Measurements from ENCODE around the gene ENTHD1. TPM values are rescaled to one million over a fixed set of nuclear protein-coding genes. Genes with fewer than 3 reads are reported as not detected.

ENTHD1 gene
- polyA plus RNA-seq (ENCODE audit: insufficient read length in 12 of 12): not detected
- long read RNA-seq, donor 1: 0 reads
- long read RNA-seq, donor 2: 0 reads
- long read RNA-seq, donor 3: 0 reads
- long read RNA-seq, donor 4: 0 reads
- long read RNA-seq, donor 5: 0 reads
- long read RNA-seq, donor 6: 0 reads
- long read RNA-seq, donor 7: 0 reads
- long read RNA-seq, donor 8: 0 reads
- long read RNA-seq, donor 9: 0 reads
- long read RNA-seq, donor 10: 0 reads
- long read RNA-seq, donor 11: 0 reads

- no peak for DNase-seq
These were observed at the start of gene ENTHD1 for GRCh38 chr22:39893526-39893925. TSS of gene ENTHD1 (minus strand) at chr22:39893760. CDS start at chr22:39887748, 6,012 bp downstream.

DNA sequence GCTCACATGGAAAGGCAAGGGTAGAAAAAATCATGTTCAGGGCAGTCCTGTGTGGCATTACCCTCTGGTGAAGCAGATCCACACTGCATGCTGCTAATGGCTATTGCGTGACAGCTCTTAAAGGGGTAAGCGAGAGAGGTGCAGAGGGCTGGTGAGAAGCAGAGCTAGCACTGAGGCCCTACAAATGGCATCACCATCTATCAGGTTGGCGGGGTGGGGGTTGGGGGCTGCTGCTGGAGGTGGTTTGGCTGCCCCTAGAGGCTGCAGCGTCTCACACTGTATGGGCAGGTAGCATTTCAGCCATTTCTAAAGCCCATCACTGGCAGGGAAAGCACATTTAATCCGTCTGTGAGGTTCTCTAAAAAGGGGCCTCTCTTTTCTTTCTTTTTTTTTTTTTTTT, 49.8 kb upstream of the ENTHD1 start:
- no peak for DNase-seq

GRCh38 chr22:39942439-39943230, 49.1 kb upstream of the ENTHD1 start:
- DNase-seq: no peak

DNA sequence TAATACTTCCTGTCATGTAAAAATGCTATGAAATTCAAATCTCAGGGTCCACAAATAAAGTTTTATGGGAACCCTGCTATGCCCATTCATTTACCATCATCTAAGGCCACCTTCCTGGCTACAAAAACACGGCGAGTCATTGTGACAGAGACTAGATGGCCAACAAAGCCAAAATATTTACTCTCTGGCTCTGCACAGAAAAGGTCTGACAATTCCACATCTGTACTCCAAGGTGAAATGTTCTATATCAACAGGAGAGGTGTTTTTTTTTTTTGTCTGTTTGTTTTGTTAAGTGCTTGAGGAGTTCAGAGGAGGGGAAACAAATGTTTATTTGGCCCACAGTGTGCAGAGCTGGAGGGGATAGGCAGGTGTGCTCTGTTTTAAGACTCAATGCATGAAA, 48.0 kb upstream of the ENTHD1 start:
- DNase-seq: no peak

GRCh38 chr22:39940757-39941305, 47.3 kb upstream of the ENTHD1 start:
- DNase-seq: no peak

GRCh38 chr22:39939830-39940229, 46.3 kb upstream of the ENTHD1 start:
- DNase-seq: no peak

DNA sequence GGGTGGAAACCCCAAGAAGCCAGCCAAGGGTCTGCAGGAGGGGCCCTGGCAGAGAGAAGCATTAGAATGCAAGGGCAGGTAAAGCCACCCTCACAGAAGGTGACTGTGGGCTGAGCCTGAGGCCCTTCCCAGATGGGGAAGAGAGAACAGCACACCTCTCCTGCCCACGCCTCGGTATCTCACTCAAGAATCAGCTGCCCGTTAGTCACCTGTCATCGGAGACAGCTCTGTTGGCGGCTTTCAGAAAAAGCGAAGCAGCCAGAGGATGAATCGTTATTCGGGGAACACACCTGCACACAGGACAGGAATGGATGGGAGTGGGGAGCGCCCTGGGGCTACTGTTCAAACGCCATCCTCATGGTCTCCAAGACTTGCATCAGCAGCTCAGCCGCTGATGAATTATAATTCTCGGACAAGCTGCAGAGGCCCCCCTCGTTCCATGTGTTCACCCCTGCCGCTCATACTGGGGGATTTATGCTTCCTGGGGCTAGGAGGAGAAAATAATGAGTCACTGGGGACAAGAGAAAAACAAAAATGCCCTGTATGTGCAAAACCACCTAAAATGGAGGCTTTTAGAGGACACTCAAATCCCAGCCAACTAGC, 45.0 kb upstream of the ENTHD1 start:
- DNase-seq: no peak

DNA sequence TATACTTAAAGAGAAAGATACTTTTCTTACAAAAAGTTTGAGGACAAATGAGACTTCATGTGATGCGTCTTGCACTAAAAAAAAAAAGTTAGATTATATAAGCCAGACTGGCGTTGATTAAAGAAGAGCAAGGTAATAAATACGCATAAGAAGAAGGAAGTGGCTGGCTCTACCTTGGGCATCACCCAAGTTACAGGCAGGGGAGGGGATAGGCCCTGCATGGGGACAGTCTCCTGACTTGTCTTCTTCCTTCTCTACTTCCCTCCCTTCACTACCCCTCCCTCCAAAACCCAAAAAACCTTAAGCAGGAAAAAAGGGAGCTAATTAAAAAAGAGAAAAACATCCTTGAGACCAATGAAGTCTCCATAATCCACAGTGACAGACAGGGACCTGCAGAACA, 44.3 kb upstream of the ENTHD1 start:
- no peak for DNase-seq

- no peak for DNase-seq
These were observed 43.1 kb upstream of the ENTHD1 start for GRCh38 chr22:39936523-39937145.

DNA sequence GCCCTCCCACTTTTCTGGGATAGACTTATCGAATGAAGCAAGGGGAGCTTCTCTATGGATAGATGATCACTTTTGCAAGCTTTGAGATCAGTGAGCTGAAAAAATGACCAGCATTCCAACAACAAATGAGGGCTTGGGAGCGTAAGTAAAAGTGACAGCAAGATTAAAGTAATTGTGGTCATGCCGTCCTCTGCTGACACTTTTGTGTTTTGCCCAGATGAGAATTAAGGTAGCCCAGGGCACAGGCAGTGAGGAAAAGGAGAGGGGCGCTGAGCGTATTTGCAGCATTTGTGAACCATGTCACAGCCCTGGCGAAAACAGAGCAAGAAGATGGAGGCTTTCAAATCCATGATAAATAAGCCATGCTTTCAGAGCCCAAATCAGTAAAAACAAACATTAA, 42.1 kb upstream of the ENTHD1 start:
- DNase-seq: no peak

GRCh38 chr22:39935116-39935515, 41.6 kb upstream of the ENTHD1 start:
- DNase-seq: no peak

GRCh38 chr22:39933741-39934140, 40.2 kb upstream of the ENTHD1 start:
- DNase-seq: no peak

GRCh38 chr22:39932918-39933649, 39.5 kb upstream of the ENTHD1 start:
- DNase-seq: no peak

DNA sequence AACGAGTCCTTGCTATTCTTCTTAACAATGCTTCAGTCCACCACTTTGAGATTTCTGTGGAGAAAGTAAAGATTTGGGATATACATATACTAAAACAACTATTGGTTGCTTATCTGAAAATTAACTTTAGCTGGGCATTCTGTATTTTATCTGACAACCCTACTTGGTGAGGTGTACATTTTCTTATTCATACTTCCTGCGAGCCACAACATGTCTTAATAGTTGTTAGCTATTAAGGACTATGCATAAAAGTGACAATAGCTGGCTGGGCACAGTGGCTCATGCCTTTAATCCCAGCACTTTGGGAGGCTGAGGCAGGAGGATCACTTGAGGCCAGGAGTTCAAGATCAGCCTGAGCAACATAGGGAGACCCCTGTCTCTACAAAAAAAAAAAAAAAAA, 38.6 kb upstream of the ENTHD1 start:
- no peak for DNase-seq

- no peak for DNase-seq
These were observed 37.7 kb upstream of the ENTHD1 start for GRCh38 chr22:39931251-39931650.

- no peak for DNase-seq
These were observed 35.3 kb upstream of the ENTHD1 start for GRCh38 chr22:39928536-39929520.

- DNase-seq: no peak
These were observed 34.0 kb upstream of the ENTHD1 start for GRCh38 chr22:39927544-39927943.

- no peak for DNase-seq
These were observed 33.2 kb upstream of the ENTHD1 start for GRCh38 chr22:39926753-39927152.

- no peak for DNase-seq
These were observed 32.5 kb upstream of the ENTHD1 start for GRCh38 chr22:39925909-39926679.

- DNase-seq: no peak
These were observed 31.7 kb upstream of the ENTHD1 start for GRCh38 chr22:39925273-39925672.

Measured in muscle of arm (tissue), 14 donors.